GM23248 (cell line): Measurements from ENCODE around the gene PELO. TPM values are rescaled to one million over a fixed set of nuclear protein-coding genes. Genes with fewer than 3 reads are reported as not detected.

Source experiments
- DNase-seq: peaks from one replicate; pipeline ENCODE4 v3.0.0-alpha.2; 2015
- H2AFZ ChIP-seq: fragments of 200-600 bp; sonication (generic); 2 replicates; pipeline ENCODE4 v1.6.1; 2016; ENCODE audit warnings: antibody characterized with exemption
- H3F3A ChIP-seq: fragments of 200-600 bp; sonication (generic); 2 replicates; pipeline ENCODE4 v1.6.1; 2016; ENCODE audit warnings: mild to moderate bottlenecking, antibody characterized with exemption, mixed run types; ENCODE audit not compliant: insufficient read depth
- H3K27ac ChIP-seq: fragments of 200-600 bp; sonication (generic); 2 replicates; pipeline ENCODE4 v1.5.1; 2016; ENCODE audit warnings: mild to moderate bottlenecking
- H3K27me3 ChIP-seq: fragments of 200-600 bp; sonication (generic); replicated peaks from 2 replicates; pipeline ENCODE4 v1.6.1; 2016; ENCODE audit warnings: mild to moderate bottlenecking; ENCODE audit not compliant: insufficient read depth
- H3K36me3 ChIP-seq: fragments of 200-600 bp; sonication (generic); 2 replicates; pipeline ENCODE4 v1.6.1; 2016; ENCODE audit warnings: low read depth, mild to moderate bottlenecking
- H3K4me1 ChIP-seq: fragments of 200-600 bp; sonication (generic); 2 replicates; pipeline ENCODE4 v1.6.1; 2016; ENCODE audit warnings: mild to moderate bottlenecking; ENCODE audit not compliant: insufficient read depth
- H3K4me2 ChIP-seq: fragments of 200-600 bp; sonication (generic); one replicate; pipeline ENCODE4 v1.6.1; 2016; ENCODE audit warnings: mild to moderate bottlenecking; ENCODE audit not compliant: unreplicated experiment
- H3K4me3 ChIP-seq: fragments of 200-600 bp; sonication (generic); 2 replicates; pipeline ENCODE4 v1.5.1; 2016; ENCODE audit warnings: mild to moderate bottlenecking
- H3K79me2 ChIP-seq: fragments of 200-600 bp; sonication (generic); 2 replicates; pipeline ENCODE4 v1.6.1; 2016; ENCODE audit warnings: mild to moderate bottlenecking; ENCODE audit not compliant: insufficient read depth
- H3K9ac ChIP-seq: fragments of 200-600 bp; sonication (generic); 2 replicates; pipeline ENCODE4 v1.6.1; 2016; ENCODE audit warnings: mild to moderate bottlenecking
- H3K9me2 ChIP-seq: fragments of 200-600 bp; sonication (generic); 2 replicates; pipeline ENCODE4 v1.6.1; 2016; ENCODE audit warnings: mixed run types, mild to moderate bottlenecking, moderate library complexity; ENCODE audit not compliant: insufficient read depth
- H3K9me3 ChIP-seq: fragments of 200-600 bp; sonication (generic); one replicate; pipeline ENCODE4 v1.6.1; 2017; ENCODE audit warnings: low read depth
- H4K20me1 ChIP-seq: fragments of 200-600 bp; sonication (generic); 2 replicates; pipeline ENCODE4 v1.6.0; 2016; ENCODE audit not compliant: insufficient read depth
- EZH2 ChIP-seq: fragments of 200-600 bp; sonication (generic); IDR thresholded peaks from 2 replicates; pipeline ENCODE4 v1.6.1; 2018; ENCODE audit warnings: antibody characterized with exemption, mild to moderate bottlenecking; ENCODE audit not compliant: insufficient read depth, poor library complexity, severe bottlenecking
- EZH2phosphoT487 ChIP-seq: fragments of 200-600 bp; sonication (generic); IDR thresholded peaks from 2 replicates; pipeline ENCODE4 v1.6.1; 2018; ENCODE audit warnings: antibody characterized with exemption, moderate library complexity, mild to moderate bottlenecking, low read depth; ENCODE audit not compliant: insufficient read depth
- WGBS, 2 experiments: methylation state at CpG; one replicate each; pipeline ENCODE4 v1.1.6; 2015 to 2017; ENCODE audit warnings: low lambda C conversion rate in 2 of 2, low coverage in 1 of 2; ENCODE audit errors: missing lambda C conversion rate in 2 of 2; 5-methylcytosine and 5-hydroxymethylcytosine counted together
- in situ Hi-C: fragments of 300-500 bp; cut with MboI; formaldehyde crosslinking; loops from 2 replicates; pipeline ENCODE4 v1.15.0; 2020
- polyA plus RNA-seq: library from polyadenylated mRNA; unstranded; fragments of >200 nt; fragmentation: Nextera tagmentation; extraction: Ambion mirVana; gene quantifications from 2 replicates; pipeline ENCODE4 v1.2.1, GENCODE V29; 2016
- total RNA-seq: library from RNA; depleted of rRNA; stranded (reverse); fragments of >200 nt; shearing (Covaris generic); gene quantifications from 2 replicates; pipeline ENCODE4 v1.2.3, GENCODE V29; 2014

Gene PELO
- total and polyA plus RNA-seq, 2 experiments from 2014 or later = 20.4 to 25.2 TPM

DNA sequence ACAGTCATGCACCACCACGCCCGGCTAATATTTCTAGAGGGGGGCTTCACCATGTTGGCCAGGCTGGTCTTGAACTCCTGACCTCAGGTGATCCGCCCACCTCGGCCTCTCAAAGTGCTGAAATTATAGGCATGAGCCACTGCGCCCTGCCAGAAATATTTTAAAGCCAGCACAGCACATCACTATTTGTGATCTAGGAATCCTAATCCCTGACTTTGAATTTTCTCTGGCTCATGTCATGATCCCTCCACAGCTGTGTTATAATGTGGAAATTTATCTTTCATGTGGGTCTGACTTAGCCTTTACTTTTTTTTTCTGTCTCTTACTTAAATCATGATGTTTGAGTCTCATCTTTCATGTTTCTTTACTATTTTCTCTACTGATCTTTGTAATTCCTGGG is 18.7 kb upstream of the PELO start:
- no peak for TF ChIP-seq EZH2
- no peak for TF ChIP-seq EZH2phosphoT487
- Histone ChIP-seq H3K9me3 (no peaks in the 10 kb centered on the region), H3K27ac (no peak overlapping the region), H4K20me1 (no peaks in the 10 kb centered on the region), H3K9ac (no peak overlapping the region), H3K36me3 (no peaks in the 10 kb centered on the region), H3K4me2 (no peak overlapping the region), H3F3A (no peaks in the 10 kb centered on the region; the same call in 1 of the 2 replicates), H3K4me1 (peaks cover 14% of the 10 kb centered on the region; the same call in 1 of the 2 replicates), H3K27me3 (no peaks in the 10 kb centered on the region), H3K4me3 (no peak overlapping the region), H2AFZ (no peak overlapping the region), H3K9me2 (no peaks in the 10 kb centered on the region), H3K79me2 (no peaks in the 10 kb centered on the region)
- in situ Hi-C loops = no loop called here
- 72 to 79% methylated on average over 5 of the region's 5 CpGs for WGBS, 2 experiments
- DNase-seq = no peak

DNA sequence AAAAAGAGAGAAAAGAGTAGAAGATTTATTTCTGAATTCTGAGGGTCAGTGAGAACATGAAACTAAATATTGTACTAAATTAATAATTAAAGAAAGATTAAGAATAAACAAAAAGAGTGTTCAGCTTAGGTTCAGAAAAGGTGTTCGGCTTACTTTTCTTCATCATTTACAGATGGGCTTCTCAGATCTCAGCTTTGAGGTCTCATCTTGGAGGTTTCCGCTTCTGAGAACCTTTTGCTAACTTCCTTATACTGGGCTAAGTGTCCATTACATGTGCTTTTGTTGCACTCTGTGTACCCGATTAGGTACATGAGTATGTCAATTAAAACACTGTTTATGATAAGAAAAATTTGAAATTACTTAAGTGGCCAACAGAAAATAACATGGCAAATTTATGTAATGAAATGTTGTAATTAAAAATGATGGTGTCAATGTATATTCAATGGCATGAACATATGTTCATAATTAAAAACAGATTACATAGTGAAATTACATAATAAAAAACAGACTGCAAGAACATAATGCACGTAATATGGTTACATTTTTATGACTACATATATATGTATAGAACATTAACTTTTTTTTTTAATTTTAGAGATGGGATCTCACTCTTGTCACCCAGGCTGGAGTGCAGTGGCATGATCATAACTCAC is 17.3 kb upstream of the PELO start:
- Histone ChIP-seq H3K36me3 (no peaks in the 10 kb centered on the region), H3K9me3 (no peaks in the 10 kb centered on the region), H3K9ac (no peak overlapping the region), H4K20me1 (no peaks in the 10 kb centered on the region), H3K79me2 (no peaks in the 10 kb centered on the region), H3F3A (no peaks in the 10 kb centered on the region; the same call in 1 of the 2 replicates), H3K27ac (no peak overlapping the region), H3K9me2 (no peaks in the 10 kb centered on the region), H2AFZ (no peak overlapping the region), H3K27me3 (no peaks in the 10 kb centered on the region), H3K4me3 (no peak overlapping the region), H3K4me2 (no peak overlapping the region), H3K4me1 (peaks cover 14% of the 10 kb centered on the region; the same call in 1 of the 2 replicates)
- TF ChIP-seq EZH2phosphoT487 (no peak), EZH2 (no peak)
- in situ Hi-C loops = no loop called here
- DNase-seq = no peak
- WGBS, 2 experiments = 78 to 79% methylated on average over 4 of the region's 4 CpGs

DNA sequence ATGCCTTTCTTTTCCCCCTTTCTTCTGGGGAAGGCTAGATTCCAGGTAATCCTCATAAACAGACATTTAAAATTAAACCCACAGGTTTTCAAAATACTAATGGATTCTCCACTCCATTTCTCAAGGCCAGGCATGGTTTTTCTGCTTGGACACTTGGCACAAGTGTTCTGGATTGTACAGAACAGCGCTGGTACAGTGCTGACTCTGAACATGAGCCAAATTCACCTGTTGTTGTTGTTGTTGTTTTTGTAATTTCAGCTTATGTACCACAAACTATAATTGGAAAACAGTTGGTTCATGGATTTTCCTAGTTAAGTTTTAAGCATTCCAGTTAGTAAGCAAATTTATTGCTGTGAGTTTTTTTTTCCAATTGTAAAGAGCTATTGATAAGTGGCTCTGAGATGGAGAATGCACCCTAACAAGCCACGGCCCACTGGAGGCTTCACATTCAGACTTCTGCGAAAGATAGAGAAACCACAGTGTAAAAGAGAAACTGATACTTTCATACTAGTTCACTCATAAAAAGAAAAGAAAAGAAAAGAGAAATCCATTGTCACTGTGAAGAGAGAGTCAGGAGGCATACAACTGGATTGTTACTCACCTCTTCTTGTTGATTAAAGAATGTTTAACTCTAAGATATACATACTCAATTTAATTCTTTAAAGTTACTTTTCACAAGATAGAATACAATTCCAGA is 16.2 kb upstream of the PELO start:
- Histone ChIP-seq H3K79me2 (no peaks in the 10 kb centered on the region), H4K20me1 (no peaks in the 10 kb centered on the region), H3K27ac (no peak overlapping the region), H3K9ac (no peak overlapping the region), H3K4me3 (no peak overlapping the region), H3K4me2 (no peak overlapping the region), H3K27me3 (no peaks in the 10 kb centered on the region), H3K36me3 (no peaks in the 10 kb centered on the region), H2AFZ (no peak overlapping the region), H3K9me3 (no peaks in the 10 kb centered on the region), H3K9me2 (no peaks in the 10 kb centered on the region), H3F3A (no peaks in the 10 kb centered on the region; the same call in 1 of the 2 replicates), H3K4me1 (peaks cover 14% of the 10 kb centered on the region; the same call in 1 of the 2 replicates)
- TF ChIP-seq EZH2phosphoT487 = no peak
- no peak for TF ChIP-seq EZH2
- in situ Hi-C loops = no loop called here
- DNase-seq = no peak
- WGBS, 2 experiments = 83 to 84% methylated on average over 3 of the region's 3 CpGs

- no peaks in the 10 kb centered on the region for H3K9me3 ChIP-seq
- no peaks in the 10 kb centered on the region for H3K9me2 ChIP-seq
- H3K79me2 ChIP-seq = no peaks in the 10 kb centered on the region
- no peak overlapping the region for H3K4me2 ChIP-seq
- DNase-seq = no peak
- no peak overlapping the region for H2AFZ ChIP-seq
- H3K27me3 ChIP-seq = no peaks in the 10 kb centered on the region
- H3K4me3 ChIP-seq = no peak overlapping the region
- 0 out of 2 replicates have a peak, but pooled peaks cover 3% of the 10 kb centered on the region for H3K4me1 ChIP-seq
- TF ChIP-seq EZH2phosphoT487 = no peak
- no peak for TF ChIP-seq EZH2
- in situ Hi-C loops = no loop called here
- no peaks in the 10 kb centered on the region for H4K20me1 ChIP-seq
- H3K27ac ChIP-seq = no peak overlapping the region
- H3K36me3 ChIP-seq = no peaks in the 10 kb centered on the region
- H3F3A ChIP-seq = no peaks in the 10 kb centered on the region; the same call in 1 of the 2 replicates
- H3K9ac ChIP-seq = no peak overlapping the region
Measured at GRCh38 chr5:52772668-52773067, 15.0 kb upstream of the PELO start.
